H9 (cell line): ENCODE measurements around the gene CNTFR. TPM values are rescaled to one million over a fixed set of nuclear protein-coding genes. Genes with fewer than 3 reads are reported as not detected.

Experiments
- DNase-seq: peaks from one replicate; pipeline ENCODE4 v3.0.0-alpha.2; 2017
- H2AFZ ChIP-seq: one replicate; pipeline ENCODE4 v1.6.1; 2013; ENCODE audit warnings: mild to moderate bottlenecking, low read length, control low read depth, moderate library complexity
- H2AK5ac ChIP-seq: 2 replicates; pipeline ENCODE4 v1.6.1; 2013; ENCODE audit warnings: low read length, control low read depth, mixed read lengths; ENCODE audit not compliant: insufficient read length
- H2BK120ac ChIP-seq: one replicate; pipeline ENCODE4 v1.6.1; 2013; ENCODE audit warnings: low read depth, mild to moderate bottlenecking, low read length, control low read depth, inconsistent platforms; ENCODE audit not compliant: poor library complexity, severe bottlenecking
- H2BK12ac ChIP-seq: 2 replicates; pipeline ENCODE4 v1.6.1; 2013; ENCODE audit warnings: low read length, control low read depth, mixed read lengths, low read depth; ENCODE audit not compliant: insufficient read length
- H2BK15ac ChIP-seq: 2 replicates; pipeline ENCODE4 v1.6.1; 2013; ENCODE audit warnings: low read depth, low read length, control low read depth
- H2BK20ac ChIP-seq: one replicate; pipeline ENCODE4 v1.6.1; 2013; ENCODE audit warnings: low read depth, mild to moderate bottlenecking, low read length, control low read depth, inconsistent platforms; ENCODE audit not compliant: poor library complexity, severe bottlenecking
- H2BK5ac ChIP-seq: 2 replicates; pipeline ENCODE4 v1.6.1; 2013; ENCODE audit warnings: low read length, control low read depth, mixed read lengths; ENCODE audit not compliant: insufficient read length
- H3K14ac ChIP-seq: 2 replicates; pipeline ENCODE4 v1.6.1; 2013; ENCODE audit warnings: low read length, control low read depth; ENCODE audit not compliant: insufficient read depth
- H3K18ac ChIP-seq: 2 replicates; pipeline ENCODE4 v1.6.1; 2013; ENCODE audit warnings: low read depth, mild to moderate bottlenecking, mixed read lengths, low read length, control low read depth; ENCODE audit not compliant: insufficient read length
- H3K23ac ChIP-seq: 2 replicates; pipeline ENCODE4 v1.6.1; 2013; ENCODE audit warnings: low read length, control low read depth, mixed read lengths, low read depth; ENCODE audit not compliant: insufficient read length
- H3K23me2 ChIP-seq: 2 replicates; pipeline ENCODE4 v1.6.1; 2013; ENCODE audit warnings: low read depth, mild to moderate bottlenecking, mixed read lengths, low read length, control low read depth; ENCODE audit not compliant: insufficient read length, poor library complexity, severe bottlenecking
- H3K27ac ChIP-seq: 2 replicates; pipeline ENCODE4 v1.5.1; 2013; ENCODE audit warnings: low read length, control low read depth, mixed read lengths, low read depth; ENCODE audit not compliant: insufficient read length
- H3K27me3 ChIP-seq: 2 replicates; pipeline ENCODE4 v1.6.1; 2013; ENCODE audit warnings: low read length, control low read depth, inconsistent platforms; ENCODE audit not compliant: insufficient read depth
- H3K4ac ChIP-seq: 2 replicates; pipeline ENCODE4 v1.6.1; 2013; ENCODE audit warnings: low read depth, mild to moderate bottlenecking, control low read depth, inconsistent platforms, low read length, moderate library complexity
- H3K4me1 ChIP-seq: 2 replicates; pipeline ENCODE4 v1.6.1; 2013; ENCODE audit warnings: low read length, control low read depth, inconsistent platforms; ENCODE audit not compliant: insufficient read depth
- H3K4me2 ChIP-seq: 2 replicates; pipeline ENCODE4 v1.6.1; 2013; ENCODE audit warnings: low read length, control low read depth, mixed read lengths; ENCODE audit not compliant: insufficient read length, insufficient read depth
- H3K56ac ChIP-seq: 2 replicates; pipeline ENCODE4 v1.6.1; 2013; ENCODE audit warnings: low read depth, mild to moderate bottlenecking, mixed read lengths, low read length, control low read depth; ENCODE audit not compliant: insufficient read length
- H3K79me1 ChIP-seq: 2 replicates; pipeline ENCODE4 v1.6.1; 2013; ENCODE audit warnings: low read depth, mild to moderate bottlenecking, moderate library complexity, low read length, control low read depth, inconsistent platforms; ENCODE audit not compliant: insufficient read depth, poor library complexity, severe bottlenecking
- H3K79me2 ChIP-seq: 2 replicates; pipeline ENCODE4 v1.6.1; 2013; ENCODE audit warnings: low read length, control low read depth, inconsistent platforms; ENCODE audit not compliant: insufficient read depth
- H3K9ac ChIP-seq: 2 replicates; pipeline ENCODE4 v1.6.1; 2013; ENCODE audit warnings: low read length, control low read depth, mixed read lengths; ENCODE audit not compliant: insufficient read length; ENCODE audit errors: extremely low read depth
- H3K9me3 ChIP-seq: one replicate; pipeline ENCODE4 v1.6.1; 2013; ENCODE audit warnings: low read depth, low read length, inconsistent platforms; ENCODE audit not compliant: control insufficient read depth
- H3T11ph ChIP-seq: one replicate; pipeline ENCODE4 v1.6.1; 2013; ENCODE audit warnings: mild to moderate bottlenecking, low read length, control low read depth, inconsistent platforms
- H4K20me1 ChIP-seq: one replicate; pipeline ENCODE4 v1.6.1; 2013; ENCODE audit not compliant: control insufficient read depth, insufficient read length, insufficient read depth
- H4K5ac ChIP-seq: 2 replicates; pipeline ENCODE4 v1.6.1; 2013; ENCODE audit warnings: low read depth, mild to moderate bottlenecking, mixed read lengths, low read length, control low read depth; ENCODE audit not compliant: insufficient read length
- H4K8ac ChIP-seq: replicated peaks from 2 replicates; pipeline ENCODE4 v1.6.1; 2013; ENCODE audit warnings: low read length, control low read depth, mixed read lengths, low read depth; ENCODE audit not compliant: insufficient read length
- H4K91ac ChIP-seq: 2 replicates; pipeline ENCODE4 v1.6.1; 2013; ENCODE audit warnings: low read depth, mild to moderate bottlenecking, moderate library complexity, mixed read lengths, low read length, control low read depth; ENCODE audit not compliant: insufficient read length
- H3K27ac Mint-ChIP-seq, 3 experiments: 2 replicates in 2 of 3; 3 replicates in 1 of 3; pipeline ENCODE4 v1.8.0; 2020 to 2021; ENCODE audit warnings: mixed read lengths in 3 of 3, mild to moderate bottlenecking in 1 of 3, moderate library complexity in 1 of 3
- H3K27me3 Mint-ChIP-seq: 2 replicates; pipeline ENCODE4 v1.8.0; 2021; ENCODE audit warnings: low read depth, mild to moderate bottlenecking, moderate library complexity, mixed read lengths
- H3K36me3 Mint-ChIP-seq, 3 experiments: 2 replicates in 2 of 3; 3 replicates in 1 of 3; pipeline ENCODE4 v1.8.0; 2020 to 2021; ENCODE audit warnings: low read depth in 3 of 3, mixed read lengths in 3 of 3; ENCODE audit not compliant: insufficient read depth in 1 of 3
- H3K4me1 Mint-ChIP-seq, 2 experiments: 2 replicates each; pipeline ENCODE4 v1.8.0; 2020; ENCODE audit warnings: mixed read lengths in 2 of 2
- H3K4me3 Mint-ChIP-seq, 2 experiments: 2 replicates in 1 of 2; 3 replicates in 1 of 2; pipeline ENCODE4 v1.8.0; 2020 to 2021; ENCODE audit warnings: mild to moderate bottlenecking in 2 of 2, mixed read lengths in 2 of 2, moderate library complexity in 1 of 2
- H3K9me3 Mint-ChIP-seq, 2 experiments: 2 replicates in 1 of 2; 3 replicates in 1 of 2; pipeline ENCODE4 v1.8.0; 2020; ENCODE audit warnings: mild to moderate bottlenecking in 2 of 2, mixed read lengths in 2 of 2, moderate library complexity in 1 of 2
- WGBS: extraction: QIAGEN DNeasy Blood & Tissue Kit; methylation state at CpG from one replicate; pipeline ENCODE4 v1.1.7; 2013; ENCODE audit warnings: missing lambda C conversion rate, low lambda C conversion rate, mixed read lengths; ENCODE audit not compliant: insufficient read length; ENCODE audit errors: extremely low coverage; 5-methylcytosine and 5-hydroxymethylcytosine counted together
- total RNA-seq: library from RNA; stranded (reverse); gene quantifications from 2 replicates; pipeline ENCODE4 v1.2.1, GENCODE V29; 2021
- TF ChIP-seq, protein P1 (sequence below): fragments of 200-600 bp; sonication (generic); conservative IDR thresholded peaks from 3 replicates; pipeline ENCODE4 v1.8.0; 2021; ENCODE audit warnings: antibody characterized with exemption, mild to moderate bottlenecking

Gene CNTFR
- total RNA-seq, 1 experiment from 2014 or later = 0.55 TPM

DNA sequence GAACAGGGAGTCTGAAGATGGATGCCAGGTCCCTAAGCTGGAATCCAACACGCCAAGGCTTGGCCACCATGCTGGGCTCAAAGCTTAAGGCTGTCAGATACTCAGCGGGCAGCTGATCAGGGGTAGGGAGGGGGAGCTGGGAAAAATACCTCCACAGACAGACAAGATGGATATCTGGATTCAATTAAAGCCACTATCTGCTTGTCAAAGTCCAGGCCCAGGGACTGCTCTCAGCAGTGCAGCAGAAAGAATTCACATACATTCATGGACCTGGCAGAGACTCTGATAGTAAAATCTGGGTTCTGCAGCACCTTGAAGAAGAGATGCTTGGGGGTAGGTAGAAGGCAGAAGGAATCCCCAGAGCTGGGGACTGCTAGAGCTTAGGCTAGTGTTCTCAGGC is 25.6 kb upstream of the CNTFR start:
- H3K14ac ChIP-seq = no peak overlapping the region
- no peak overlapping the region for H2BK5ac ChIP-seq
- no peaks in the 10 kb centered on the region for H3K27me3 ChIP-seq
- no peak overlapping the region for H3K4me2 ChIP-seq
- no peaks in the 10 kb centered on the region for H3K79me2 ChIP-seq
- peaks cover 2% of the 10 kb centered on the region for H3K27me3 Mint-ChIP-seq
- DNase-seq = no peak
- H2BK120ac ChIP-seq = no peak overlapping the region
- no peak overlapping the region for H3K4me3 Mint-ChIP-seq
- no peak overlapping the region for H3K27ac ChIP-seq
- 0 out of 7 replicates have a peak, but pooled peaks cover 0 to 1% (median 0%) of the 10 kb centered on the region in 3 experiments for H3K36me3 Mint-ChIP-seq
- H4K5ac ChIP-seq = no peak overlapping the region
- H2BK20ac ChIP-seq = no peak overlapping the region
- H3K56ac ChIP-seq = no peak overlapping the region
- H3K4ac ChIP-seq = no peak overlapping the region
- H3K79me1 ChIP-seq = no peaks in the 10 kb centered on the region
- H3K4me1 ChIP-seq = peaks cover 3% of the 10 kb centered on the region; the same call in 1 of the 2 replicates
- WGBS = no CpG with 5 or more reads among the region's 2 CpGs
- TF ChIP-seq, protein P1, sequence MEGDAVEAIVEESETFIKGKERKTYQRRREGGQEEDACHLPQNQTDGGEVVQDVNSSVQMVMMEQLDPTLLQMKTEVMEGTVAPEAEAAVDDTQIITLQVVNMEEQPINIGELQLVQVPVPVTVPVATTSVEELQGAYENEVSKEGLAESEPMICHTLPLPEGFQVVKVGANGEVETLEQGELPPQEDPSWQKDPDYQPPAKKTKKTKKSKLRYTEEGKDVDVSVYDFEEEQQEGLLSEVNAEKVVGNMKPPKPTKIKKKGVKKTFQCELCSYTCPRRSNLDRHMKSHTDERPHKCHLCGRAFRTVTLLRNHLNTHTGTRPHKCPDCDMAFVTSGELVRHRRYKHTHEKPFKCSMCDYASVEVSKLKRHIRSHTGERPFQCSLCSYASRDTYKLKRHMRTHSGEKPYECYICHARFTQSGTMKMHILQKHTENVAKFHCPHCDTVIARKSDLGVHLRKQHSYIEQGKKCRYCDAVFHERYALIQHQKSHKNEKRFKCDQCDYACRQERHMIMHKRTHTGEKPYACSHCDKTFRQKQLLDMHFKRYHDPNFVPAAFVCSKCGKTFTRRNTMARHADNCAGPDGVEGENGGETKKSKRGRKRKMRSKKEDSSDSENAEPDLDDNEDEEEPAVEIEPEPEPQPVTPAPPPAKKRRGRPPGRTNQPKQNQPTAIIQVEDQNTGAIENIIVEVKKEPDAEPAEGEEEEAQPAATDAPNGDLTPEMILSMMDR = no peak
- H3K9me3 ChIP-seq = no peaks in the 10 kb centered on the region
- H3K18ac ChIP-seq = no peak overlapping the region
- no peak overlapping the region for H2AK5ac ChIP-seq
- peaks cover 15 to 27% of the 10 kb centered on the region in 2 experiments for H3K4me1 Mint-ChIP-seq
- no peak overlapping the region for H2BK15ac ChIP-seq
- peaks cover 18% of the 10 kb centered on the region for H3K23me2 ChIP-seq
- H4K8ac ChIP-seq = no peak overlapping the region
- H3K9ac ChIP-seq = no peak overlapping the region
- no peak overlapping the region for H3K23ac ChIP-seq
- no peaks in the 10 kb centered on the region for H3K9me3 Mint-ChIP-seq
- no peak overlapping the region for H3K27ac Mint-ChIP-seq
- no peak overlapping the region for H2AFZ ChIP-seq
- no peak overlapping the region for H4K91ac ChIP-seq
- H4K20me1 ChIP-seq = no peaks in the 10 kb centered on the region
- H3T11ph ChIP-seq = no peak overlapping the region
- H2BK12ac ChIP-seq = no peak overlapping the region
